Activated T-helper 1 cell treated with anti-CD3 and anti-CD28 coated beads, Interleukin-2, amount 50 U/mL, for 16 hours (primary cell): Measurements from ENCODE around the gene GRM4.

Experiments used
- DNase-seq, 2 donors: peaks; one replicate each; pipeline ENCODE4 v3.0.0-alpha.2; 2020; ENCODE audit warnings: low read depth in 1 of 2, low spot score in 1 of 2

GRM4 gene

DNA sequence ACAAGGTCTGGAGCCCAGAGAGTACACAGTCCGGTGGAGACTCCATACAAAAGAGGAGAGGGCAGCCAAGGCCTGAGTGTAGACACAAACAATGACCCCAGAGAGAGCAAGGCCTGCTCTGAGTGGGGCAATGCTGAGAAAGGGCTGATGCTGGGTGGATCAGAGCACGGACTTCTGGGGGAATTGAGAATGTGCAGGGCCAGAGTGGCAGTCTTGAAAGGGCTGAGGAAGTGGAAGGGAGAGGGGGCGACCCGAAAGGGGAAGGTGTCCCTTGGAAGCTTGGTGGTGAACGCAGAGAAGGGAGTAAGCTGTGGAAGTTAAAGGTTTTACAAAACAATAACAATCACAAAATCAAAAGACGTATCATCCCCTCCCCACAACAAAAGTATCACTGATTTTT, 12.0 kb upstream of the GRM4 start:
- no peak for DNase-seq

GRCh38 chr6:34157236-34157830, 11.4 kb upstream of the GRM4 start:
- no peak for DNase-seq

- no peak for DNase-seq
Measured at GRCh38 chr6:34155471-34156300, 9.8 kb upstream of the GRM4 start.

GRCh38 chr6:34154668-34155447, 9.0 kb upstream of the GRM4 start:
- peak; percentile 44 to 58 for DNase-seq

DNA sequence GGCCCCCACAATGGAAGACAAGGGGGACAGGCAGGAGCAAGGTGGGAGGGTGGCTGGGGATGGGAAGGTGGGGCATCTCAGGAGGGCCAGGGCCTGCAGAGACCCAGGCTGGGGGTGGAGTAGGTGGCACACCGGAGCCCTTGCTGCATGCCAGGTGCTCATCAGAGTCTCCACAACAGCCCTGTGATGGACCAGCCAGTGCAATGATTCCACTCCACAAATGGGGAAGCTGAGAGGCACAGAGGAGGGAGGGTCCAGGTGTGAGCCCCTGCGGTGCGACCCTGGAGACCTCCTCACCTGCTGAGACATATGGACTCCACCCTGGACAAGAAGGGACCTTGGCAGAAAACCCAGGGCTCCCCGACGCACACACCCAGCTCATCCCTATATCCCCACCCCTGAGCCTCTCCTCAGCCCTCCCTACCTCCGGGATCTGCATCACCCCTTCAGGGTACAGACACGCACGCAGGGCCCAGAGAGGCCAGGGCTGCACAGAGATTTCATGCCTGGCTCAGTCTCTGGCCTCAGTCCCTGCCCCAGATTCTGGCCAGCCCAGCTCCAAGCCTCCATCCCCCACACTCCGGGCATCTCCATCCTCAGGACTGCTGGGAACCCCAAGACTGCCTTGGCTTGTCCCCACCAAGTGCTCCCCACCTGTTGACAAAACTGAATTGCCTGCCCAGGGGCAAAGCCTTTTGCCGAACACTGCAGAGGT, 7.1 kb upstream of the GRM4 start:
- DNase-seq = no peak

DNA sequence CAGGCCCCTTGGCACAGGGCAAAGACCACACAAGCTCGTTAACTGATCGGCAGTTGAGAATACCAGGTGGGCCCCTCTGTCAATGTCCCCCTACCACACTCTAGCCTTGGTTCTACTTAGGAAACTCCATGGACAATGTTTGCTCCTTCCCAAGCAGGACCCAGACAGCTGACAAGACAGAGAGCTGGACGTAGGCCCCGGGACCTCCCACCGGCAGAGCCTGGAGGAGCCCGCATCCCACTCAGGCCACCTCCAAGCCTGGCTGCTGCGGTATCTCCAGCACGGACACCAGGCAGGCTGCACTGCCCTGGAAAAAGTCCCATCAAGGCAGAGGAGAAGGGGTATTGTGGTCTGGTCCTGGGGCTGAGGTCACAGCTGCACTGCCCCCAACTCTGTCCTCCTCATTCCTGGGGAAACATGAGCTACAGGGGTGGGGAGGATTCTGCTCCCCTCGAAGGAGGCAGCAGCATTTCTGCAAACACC, 6.2 kb upstream of the GRM4 start:
- no peak for DNase-seq

DNA sequence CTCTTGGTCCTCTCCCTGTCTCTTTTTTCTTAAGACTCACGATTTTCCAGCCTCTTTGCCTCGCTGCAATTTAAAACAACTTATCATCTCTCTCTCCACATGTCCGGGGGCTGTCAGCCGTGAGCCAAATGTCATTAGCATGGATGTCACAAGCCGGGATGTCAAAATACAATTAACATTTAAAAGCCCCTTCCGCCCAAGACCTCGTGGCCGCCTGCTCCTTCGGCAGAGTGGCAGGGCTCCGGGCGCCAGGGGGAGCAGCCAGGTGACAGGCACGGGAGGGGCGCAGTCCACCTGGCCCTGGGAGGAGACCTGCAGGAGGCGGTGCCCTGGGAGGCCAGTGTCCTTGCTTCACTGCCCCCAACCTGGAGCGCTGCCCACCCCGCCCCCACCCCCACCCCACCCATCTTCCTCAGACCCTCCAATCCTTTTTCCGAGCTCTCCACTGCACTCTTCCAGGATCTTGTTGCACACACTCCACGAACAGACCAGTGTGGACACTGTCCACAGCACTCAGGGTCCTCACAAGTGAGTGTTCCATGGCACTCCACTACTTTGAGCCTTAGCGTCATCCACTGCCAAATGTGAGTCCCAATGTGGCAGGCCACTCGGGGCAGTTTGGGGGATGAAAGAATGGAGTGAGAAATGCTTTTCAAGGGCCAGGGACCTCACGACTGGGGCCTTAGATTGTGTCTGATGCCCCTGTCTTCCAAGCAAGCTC, 5.6 kb upstream of the GRM4 start:
- no peak for DNase-seq

GRCh38 chr6:34150766-34151165, 4.9 kb upstream of the GRM4 start:
- DNase-seq = no peak

DNA sequence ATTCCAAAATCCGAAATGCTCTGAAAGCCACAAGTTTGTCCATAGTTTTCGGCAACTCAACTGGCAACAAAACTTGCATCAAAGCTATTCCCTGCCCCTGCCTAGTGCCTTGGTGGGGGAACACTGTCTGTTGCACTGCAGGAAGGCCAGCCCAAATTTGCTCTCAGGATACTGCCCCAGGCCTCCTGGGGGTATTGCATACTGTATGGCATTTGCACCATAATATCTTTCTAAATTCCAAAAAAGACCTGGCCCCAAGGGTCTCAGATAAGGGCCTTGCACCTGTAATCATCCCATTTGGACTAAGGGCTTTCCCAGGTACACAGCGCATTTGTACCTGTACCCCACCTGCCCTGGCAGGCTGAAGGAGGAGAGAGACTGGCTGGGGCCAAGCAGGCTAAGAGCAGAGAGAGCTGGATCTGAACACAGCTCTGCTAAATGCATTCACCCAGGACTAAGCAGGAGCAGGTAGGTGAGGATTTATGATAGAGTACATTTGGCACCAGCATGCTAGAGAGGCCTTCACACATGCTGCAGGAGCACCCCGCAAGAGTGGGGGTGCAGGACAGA, 4.0 kb upstream of the GRM4 start:
- no peak for DNase-seq

GRCh38 chr6:34149452-34149810, 3.5 kb upstream of the GRM4 start:
- DNase-seq = no peak

GRCh38 chr6:34148631-34149451, 3.0 kb upstream of the GRM4 start:
- DNase-seq = no peak

GRCh38 chr6:34147906-34148630, 2.2 kb upstream of the GRM4 start:
- no peak for DNase-seq

DNA sequence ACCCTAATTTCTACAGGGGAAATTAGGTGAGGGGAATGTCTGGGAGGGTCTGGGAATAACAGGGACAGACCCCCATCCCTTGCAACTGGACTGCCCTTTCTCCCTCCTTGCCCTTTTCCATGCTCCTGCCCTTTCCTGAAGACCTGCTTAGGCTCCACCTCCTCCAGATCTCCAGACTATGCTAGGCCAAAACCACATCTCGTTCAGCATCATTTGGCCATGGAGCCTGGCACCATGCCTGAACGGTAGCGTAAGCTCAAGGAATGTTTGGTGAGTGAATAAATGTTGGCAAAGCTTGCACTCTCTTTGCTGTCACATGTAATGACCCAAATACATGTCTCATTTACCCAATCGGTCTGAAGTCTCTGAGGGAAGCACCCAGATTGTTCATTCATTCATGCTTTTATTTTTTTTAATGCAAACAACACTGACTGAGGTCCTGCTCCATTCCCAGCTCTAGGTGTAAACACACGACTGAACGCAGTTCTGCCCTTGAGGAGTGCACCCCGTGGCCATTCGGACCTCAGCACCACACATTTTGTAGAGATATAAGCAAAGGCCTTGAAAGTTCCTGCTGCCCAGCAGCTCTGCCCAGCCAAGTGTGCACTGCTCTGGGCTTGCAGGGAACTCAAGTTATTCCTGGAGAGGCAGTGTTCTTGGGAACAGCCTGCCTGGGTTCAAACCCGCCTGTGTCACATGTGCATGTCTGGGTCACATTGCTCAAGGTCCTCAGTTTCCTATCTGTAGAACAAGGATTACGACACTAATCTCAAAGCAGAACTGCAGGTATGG, 1.1 kb upstream of the GRM4 start:
- DNase-seq = no peak

DNA sequence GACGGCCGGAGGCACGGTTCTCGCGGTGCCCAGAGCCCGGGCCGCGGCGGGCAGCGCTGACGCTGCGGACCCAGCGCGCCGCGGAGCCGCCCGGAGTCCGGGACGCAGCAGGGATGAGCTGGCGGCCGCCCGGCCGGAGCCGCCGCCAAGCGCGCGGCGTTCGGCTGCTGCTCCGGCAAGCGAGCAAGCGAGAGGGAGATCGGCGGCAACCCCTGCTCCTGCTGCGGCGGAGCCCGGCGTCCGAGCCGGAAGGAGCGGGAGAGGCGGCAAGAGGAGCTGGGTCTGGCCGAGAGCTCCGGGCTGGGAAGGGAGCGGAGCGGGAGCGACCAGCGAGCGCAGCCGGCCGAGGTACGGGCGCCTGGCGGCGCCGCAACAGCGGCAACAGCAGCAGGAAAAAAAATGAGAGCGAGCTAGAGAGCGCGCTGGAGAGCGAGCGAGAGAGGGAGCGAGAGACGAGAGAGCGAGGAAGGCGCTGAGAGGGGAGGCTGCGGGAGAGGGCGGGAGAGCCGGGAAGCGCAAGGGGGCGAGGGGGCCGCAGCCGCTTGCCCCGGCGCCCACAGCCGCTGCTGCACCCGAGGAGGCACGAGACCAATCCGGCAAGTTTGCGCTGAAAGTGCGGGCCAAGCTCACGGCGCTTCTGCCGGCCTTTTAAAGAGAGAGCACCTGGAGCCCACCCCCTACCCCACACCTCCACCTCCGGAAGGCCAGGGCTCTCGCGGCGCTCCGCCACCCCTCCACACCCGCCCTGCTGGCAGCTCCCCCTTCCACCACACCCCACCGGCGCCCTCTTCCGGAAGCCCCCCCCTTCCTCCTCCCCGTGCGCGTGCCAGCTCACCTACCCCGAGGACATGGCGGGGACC, 496 bp downstream of the GRM4 start:
- DNase-seq = no peak

- DNase-seq = no peak
Measured at GRCh38 chr6:34144581-34145160, 1.2 kb downstream of the GRM4 start.

- peak; percentile 20 to 22 for DNase-seq
Measured at GRCh38 chr6:34143884-34144580, 1.9 kb downstream of the GRM4 start.
